ENCODE measurements around the gene CAP2.
"Not testable (repeated sequence)": the region's sequence is repeated elsewhere in the genome, so short reads cannot be mapped to it uniquely, and the experiment has no call there.

CAP2 gene

GRCh38 chr6:17439243-17439993 is 46.0 kb downstream of the CAP2 start:
- no peak for TF ChIP-seq POLR2A (IDR thresholded peaks at IDR 0.05; ENCODE audit: low read length)
- no peak for TF ChIP-seq GATA1 (IDR thresholded peaks at IDR 0.05; ENCODE audit: low read depth, low read length)
- no peak for DNase-seq

DNA sequence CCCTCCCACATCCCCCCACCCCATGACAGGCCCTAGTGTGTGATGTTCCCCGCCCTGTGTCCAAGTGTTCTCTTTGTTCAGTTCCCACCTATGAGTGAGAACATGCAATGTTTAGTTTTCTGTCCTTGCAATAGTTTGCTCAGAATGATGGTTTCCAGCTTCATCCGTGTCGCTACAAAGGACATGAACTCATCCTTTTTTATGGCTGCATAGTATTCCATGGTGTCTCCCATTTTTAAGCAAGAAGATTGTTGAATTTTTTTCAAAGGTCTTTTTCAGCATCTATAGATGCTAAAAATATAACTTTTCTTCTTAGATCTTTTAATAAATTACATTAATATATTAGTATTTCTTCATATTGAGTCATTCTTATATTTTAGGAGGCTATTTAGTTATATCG is 47.4 kb downstream of the CAP2 start:
- not testable (repeated sequence) for DNase-seq

GRCh38 chr6:17442196-17442595 is 48.8 kb downstream of the CAP2 start:
- no peak for TF ChIP-seq POLR2A (IDR thresholded peaks at IDR 0.05; ENCODE audit: low read length)
- TF ChIP-seq GATA1 (IDR thresholded peaks at IDR 0.05; ENCODE audit: low read depth, low read length): no peak

DNA sequence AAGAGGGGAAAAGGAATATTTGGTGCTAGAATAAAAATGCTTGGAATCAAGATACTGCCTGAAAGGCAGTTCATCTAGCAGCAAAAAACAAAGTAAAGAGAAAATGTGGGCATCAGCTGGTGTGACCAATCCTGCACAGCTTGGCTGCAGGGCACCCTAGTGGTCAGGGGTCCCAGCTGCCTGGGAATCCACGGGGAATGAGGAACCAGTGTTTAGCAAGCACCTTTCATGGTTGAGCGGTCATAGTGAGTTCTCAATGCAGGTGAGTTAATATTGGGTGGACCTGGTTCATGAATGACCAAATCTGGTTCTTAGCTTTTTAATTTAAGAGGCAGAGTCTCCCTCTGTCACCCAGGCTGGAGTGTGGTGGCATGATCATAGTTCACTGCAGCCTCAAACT is 53.3 kb downstream of the CAP2 start:
- TF ChIP-seq GATA1 (IDR thresholded peaks at IDR 0.05; ENCODE audit: low read depth, low read length): no peak
- no peak for TF ChIP-seq POLR2A (IDR thresholded peaks at IDR 0.05; ENCODE audit: low read length)
- DNase-seq: no peak

More at GRCh38 chr6:17442196-17442595, 48.8 kb downstream of the CAP2 start:
- DNase-seq: no peak

DNA sequence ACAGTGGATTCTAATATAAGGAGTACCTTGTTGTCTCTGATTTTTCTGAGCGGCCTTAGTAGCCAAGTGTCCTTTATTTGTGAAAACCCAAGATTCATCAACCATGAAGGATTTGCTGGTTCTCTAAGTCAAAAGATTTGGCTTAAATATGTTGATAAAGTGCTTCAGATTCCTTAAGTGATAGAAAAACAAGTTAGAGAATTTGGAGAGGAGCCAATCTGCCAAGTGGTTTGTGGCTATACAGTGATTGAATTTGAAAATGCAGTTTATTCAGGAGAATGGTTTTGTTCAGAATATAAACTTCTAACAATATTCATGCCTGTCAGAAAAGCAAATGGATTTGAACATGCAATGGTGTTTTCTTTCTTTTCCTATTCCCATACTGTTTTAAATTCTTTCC is 54.8 kb downstream of the CAP2 start:
- TF ChIP-seq GATA1 (IDR thresholded peaks at IDR 0.05; ENCODE audit: low read depth, low read length): no peak
- no peak for TF ChIP-seq POLR2A (IDR thresholded peaks at IDR 0.05; ENCODE audit: low read length)
- DNase-seq: no peak

GRCh38 chr6:17450397-17450796 is 57.0 kb downstream of the CAP2 start:
- TF ChIP-seq POLR2A (IDR thresholded peaks at IDR 0.05; ENCODE audit: low read length): no peak
- TF ChIP-seq GATA1 (IDR thresholded peaks at IDR 0.05; ENCODE audit: low read depth, low read length): no peak
- DNase-seq: no peak

GRCh38 chr6:17450832-17451231 is 57.4 kb downstream of the CAP2 start:
- TF ChIP-seq POLR2A (IDR thresholded peaks at IDR 0.05; ENCODE audit: low read length): no peak
- no peak for TF ChIP-seq GATA1 (IDR thresholded peaks at IDR 0.05; ENCODE audit: low read depth, low read length)
- no peak for DNase-seq

DNA sequence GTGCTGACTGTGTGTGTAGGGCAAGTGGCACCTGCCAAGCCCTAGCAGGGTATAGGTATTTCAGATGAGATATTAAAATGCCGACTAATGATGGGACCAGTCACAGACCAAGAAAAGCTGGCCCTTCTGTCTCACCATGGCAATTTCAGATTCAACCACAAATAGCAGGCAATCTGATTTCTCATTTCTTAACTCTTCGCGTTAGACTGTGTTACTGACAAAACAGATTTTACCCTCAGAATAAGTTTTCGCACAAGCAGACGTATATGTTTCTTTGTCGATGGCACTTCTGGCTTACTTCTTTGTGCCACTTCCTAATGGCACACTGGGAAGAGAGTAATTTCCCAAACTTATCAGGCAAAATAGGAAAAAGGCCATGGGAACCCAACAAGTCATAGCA is 58.7 kb downstream of the CAP2 start:
- DNase-seq: no peak

GRCh38 chr6:17454316-17455005 is 61.1 kb downstream of the CAP2 start:
- no peak for DNase-seq
- TF ChIP-seq POLR2A (IDR thresholded peaks at IDR 0.05; ENCODE audit: low read length) (no peak), GATA1 (IDR thresholded peaks at IDR 0.05; ENCODE audit: low read depth, low read length) (no peak)

More for the DNA sequence above, 58.7 kb downstream of the CAP2 start:
- no peak for TF ChIP-seq GATA1 (IDR thresholded peaks at IDR 0.05; ENCODE audit: low read depth, low read length)
- TF ChIP-seq POLR2A (IDR thresholded peaks at IDR 0.05; ENCODE audit: low read length): no peak

- no peak for TF ChIP-seq POLR2A (IDR thresholded peaks at IDR 0.05; ENCODE audit: low read length)
- TF ChIP-seq GATA1 (IDR thresholded peaks at IDR 0.05; ENCODE audit: low read depth, low read length): no peak
- DNase-seq: no peak
Measured at GRCh38 chr6:17455919-17456318, 62.5 kb downstream of the CAP2 start.

GRCh38 chr6:17456711-17457110 is 63.3 kb downstream of the CAP2 start:
- no peak for DNase-seq
- TF ChIP-seq POLR2A (IDR thresholded peaks at IDR 0.05; ENCODE audit: low read length) (no peak), GATA1 (IDR thresholded peaks at IDR 0.05; ENCODE audit: low read depth, low read length) (no peak)

GRCh38 chr6:17457405-17457804 is 64.0 kb downstream of the CAP2 start:
- no peak for DNase-seq
- TF ChIP-seq POLR2A (IDR thresholded peaks at IDR 0.05; ENCODE audit: low read length) (no peak), GATA1 (IDR thresholded peaks at IDR 0.05; ENCODE audit: low read depth, low read length) (no peak)

GRCh38 chr6:17457956-17458355 is 64.6 kb downstream of the CAP2 start:
- TF ChIP-seq GATA1 (IDR thresholded peaks at IDR 0.05; ENCODE audit: low read depth, low read length) (no peak), POLR2A (IDR thresholded peaks at IDR 0.05; ENCODE audit: low read length) (no peak)
- DNase-seq: no peak

DNA sequence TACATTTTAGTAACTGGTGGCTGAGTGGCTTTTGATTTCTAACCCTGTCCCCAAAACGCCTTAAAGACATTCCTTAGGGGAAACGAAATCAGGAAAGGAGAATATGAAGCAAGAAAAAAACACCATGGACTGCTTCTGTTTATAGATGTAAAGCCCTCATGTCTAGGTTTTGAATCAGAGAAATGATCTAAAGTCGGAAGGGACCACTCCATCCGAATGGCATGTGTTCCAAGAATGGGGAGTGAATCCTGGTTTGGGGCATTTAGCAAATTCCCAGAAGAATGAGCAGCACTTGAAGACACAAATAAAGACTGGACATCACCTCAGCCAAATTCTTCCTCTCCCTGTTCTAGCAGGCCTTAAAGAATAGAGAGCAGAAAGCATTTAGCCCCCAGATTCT is 65.6 kb downstream of the CAP2 start:
- TF ChIP-seq GATA1 (IDR thresholded peaks at IDR 0.05; ENCODE audit: low read depth, low read length): no peak
- no peak for TF ChIP-seq POLR2A (IDR thresholded peaks at IDR 0.05; ENCODE audit: low read length)
- no peak for DNase-seq

- no peak for DNase-seq
- TF ChIP-seq POLR2A (IDR thresholded peaks at IDR 0.05; ENCODE audit: low read length): no peak
- TF ChIP-seq GATA1 (IDR thresholded peaks at IDR 0.05; ENCODE audit: low read depth, low read length): no peak
Measured at GRCh38 chr6:17460862-17461261, 67.5 kb downstream of the CAP2 start.

Data from erythroblast (primary cell).